Measurements from ENCODE around the gene SLC9A3. TPM values are rescaled to one million over a fixed set of nuclear protein-coding genes. Genes with fewer than 3 reads are reported as not detected.
A peak's percentile ranks its signal among the peaks of the same experiment; 100 is the strongest.

Gene SLC9A3
- total and polyA plus RNA-seq, 2 of the 13 experiments (the other 11 are each of a cell fraction or from before 2014, with no cell fraction given): 1.5 to 1.8 TPM

DNA sequence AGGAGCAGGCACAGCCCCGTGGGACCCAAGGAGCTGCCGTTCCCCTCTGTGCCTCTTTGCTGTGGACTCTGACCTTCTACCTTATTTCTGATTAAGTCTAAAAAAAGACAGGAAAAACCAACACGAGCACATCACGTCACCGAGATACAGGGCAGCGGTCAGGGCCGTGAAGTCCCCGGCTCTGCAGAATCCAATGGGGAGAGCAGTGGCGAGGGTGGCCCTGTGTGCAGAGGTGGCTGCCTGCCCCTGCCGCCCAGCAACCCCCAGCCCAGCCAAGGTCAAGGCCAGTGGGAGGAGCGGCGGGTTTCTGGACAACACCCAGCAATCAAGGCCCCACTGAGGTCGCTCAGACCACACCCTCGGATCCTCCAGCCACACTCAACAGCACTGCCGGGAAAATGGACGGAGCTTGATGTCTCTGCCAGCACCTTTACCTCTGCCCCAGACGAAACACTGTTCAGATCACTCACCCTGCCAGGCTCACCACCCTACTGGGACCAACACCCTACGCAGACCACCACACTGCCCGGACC, 32.7 kb upstream of the SLC9A3 start (continued):
- TF ChIP-seq ZNF569 (CRISPR knock-in tag; IDR thresholded peaks at IDR 0.05; ENCODE audit: borderline replicate concordance): no peak
- peak; percentile 38; the same call in 1 of the 2 replicates for TF ChIP-seq GABPB1 (CRISPR knock-in tag; IDR thresholded peaks at IDR 0.05)
- TF ChIP-seq LCORL (IDR thresholded peaks at IDR 0.05): no peak
- TF ChIP-seq LCORL (CRISPR knock-in tag; IDR thresholded peaks at IDR 0.05): 0 out of 2 replicates have a peak, but pooled peaks have one; percentile 67
- TF ChIP-seq NR2F1 (CRISPR knock-in tag; IDR thresholded peaks at IDR 0.05): peak; percentile 66 to 75; a peak in 2 of 4 replicates
- TF ChIP-seq CEBPB (IDR thresholded peaks at IDR 0.05; ENCODE audit: borderline replicate concordance, low read depth, low read length): no peak
- TF ChIP-seq ZNF30 (CRISPR knock-in tag; IDR thresholded peaks at IDR 0.05): no peak
- TF ChIP-seq DZIP1 (CRISPR knock-in tag; IDR thresholded peaks at IDR 0.05): no peak
- TF ChIP-seq SOX13 (IDR thresholded peaks at IDR 0.05): no peak
- no peak; a peak in 1 of 4 replicates for TF ChIP-seq SOX13 (CRISPR knock-in tag; conservative IDR thresholded peaks at IDR 0.05 in 1 of 2, IDR thresholded peaks at IDR 0.05 in 1 of 2)
- TF ChIP-seq, protein P1, sequence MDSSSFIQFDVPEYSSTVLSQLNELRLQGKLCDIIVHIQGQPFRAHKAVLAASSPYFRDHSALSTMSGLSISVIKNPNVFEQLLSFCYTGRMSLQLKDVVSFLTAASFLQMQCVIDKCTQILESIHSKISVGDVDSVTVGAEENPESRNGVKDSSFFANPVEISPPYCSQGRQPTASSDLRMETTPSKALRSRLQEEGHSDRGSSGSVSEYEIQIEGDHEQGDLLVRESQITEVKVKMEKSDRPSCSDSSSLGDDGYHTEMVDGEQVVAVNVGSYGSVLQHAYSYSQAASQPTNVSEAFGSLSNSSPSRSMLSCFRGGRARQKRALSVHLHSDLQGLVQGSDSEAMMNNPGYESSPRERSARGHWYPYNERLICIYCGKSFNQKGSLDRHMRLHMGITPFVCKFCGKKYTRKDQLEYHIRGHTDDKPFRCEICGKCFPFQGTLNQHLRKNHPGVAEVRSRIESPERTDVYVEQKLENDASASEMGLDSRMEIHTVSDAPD (CRISPR knock-in tag; IDR thresholded peaks at IDR 0.05): no peak
- TF ChIP-seq RARA (CRISPR knock-in tag; IDR thresholded peaks at IDR 0.05): peak; percentile 88
- TF ChIP-seq HDAC1 (CRISPR knock-in tag; IDR thresholded peaks at IDR 0.05): no peak; the same call in 1 of the 2 replicates
- no peak for TF ChIP-seq STAG1 (CRISPR knock-in tag; IDR thresholded peaks at IDR 0.05)
- no peak for TF ChIP-seq SIN3A (IDR thresholded peaks at IDR 0.05; ENCODE audit: borderline replicate concordance, low read depth, low read length)
- no peak for TF ChIP-seq MAFK (conservative IDR thresholded peaks at IDR 0.05 in 1 of 2, IDR thresholded peaks at IDR 0.05 in 1 of 2; ENCODE audit: low read length in 2 of 2)
- no peak for TF ChIP-seq BHLHE40 (IDR thresholded peaks at IDR 0.05; ENCODE audit: low read length)
- no peak for TF ChIP-seq MAFF (IDR thresholded peaks at IDR 0.05; ENCODE audit: low read depth, low read length)
- no peak for TF ChIP-seq ZNF709 (CRISPR knock-in tag; IDR thresholded peaks at IDR 0.05)
- no peak for TF ChIP-seq TBL1XR1 (IDR thresholded peaks at IDR 0.05; ENCODE audit: borderline replicate concordance, low read length, partially characterized antibody)
- TF ChIP-seq IRX3 (CRISPR knock-in tag; IDR thresholded peaks at IDR 0.05; ENCODE audit: borderline replicate concordance, low read depth): no peak
- no peak for TF ChIP-seq RBFOX2 (IDR thresholded peaks at IDR 0.05; ENCODE audit: low read depth, low read length)
- no peak for TF ChIP-seq RAD21 (CRISPR knock-in tag; IDR thresholded peaks at IDR 0.05)
- TF ChIP-seq ZBTB21 (CRISPR knock-in tag; IDR thresholded peaks at IDR 0.05): no peak
- TF ChIP-seq SNAPC2 (CRISPR knock-in tag; IDR thresholded peaks at IDR 0.05): no peak
- no peak for TF ChIP-seq NFIC (IDR thresholded peaks at IDR 0.05; ENCODE audit: low read length)
- TF ChIP-seq ZNF816 (CRISPR knock-in tag; IDR thresholded peaks at IDR 0.05; ENCODE audit: borderline replicate concordance): no peak

Measured in HepG2 (cell line).